Measurements from ENCODE around the gene WDR88. TPM values are rescaled to one million over a fixed set of nuclear protein-coding genes. Genes with fewer than 3 reads are reported as not detected.

WDR88 gene
- total and polyA plus RNA-seq, 2 of the 13 experiments (the other 11 are each of a cell fraction or from before 2014, with no cell fraction given), result not detected

DNA sequence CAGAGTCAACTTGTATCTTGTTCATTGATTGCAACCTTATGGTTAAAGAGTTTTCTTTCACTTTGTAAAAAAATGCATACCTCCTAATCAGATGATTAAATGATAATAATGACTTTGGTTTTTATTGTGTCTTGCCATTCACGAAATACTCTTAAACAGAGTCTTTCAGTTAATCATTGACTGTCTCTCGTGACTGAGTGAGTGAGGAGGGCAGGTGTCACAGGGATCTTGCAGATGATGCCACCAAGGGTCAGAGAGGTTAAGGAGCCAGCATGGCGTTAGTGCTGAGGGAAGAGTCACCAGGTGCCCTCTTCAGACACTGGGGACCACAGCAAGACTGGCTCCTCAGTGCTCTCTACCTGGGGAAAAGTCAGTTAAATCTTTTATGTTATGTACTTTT is 42.9 kb upstream of the WDR88 start:
- H3K4me3 ChIP-seq (replicated peaks in 1 of 3; ENCODE audit: insufficient read depth in 1 of 3, low read depth in 2 of 3, low read length in 3 of 3), result no peak overlapping the region
- FAIRE-seq (no peak), DNase-seq (ENCODE audit: low spot score) (no peak), ATAC-seq (no peak)
- H3K9ac ChIP-seq (ENCODE audit: insufficient read depth, low read depth, low read length), result no peak overlapping the region
- BruUV-seq (replicated peaks), result no TSS peak
- CTCF ChIA-PET (ENCODE audit: low intra/inter-chr PET ratio, low total read pairs), result no interaction called here
- H3K27ac ChIP-seq (ENCODE audit: extremely low read length, insufficient read depth, low read length), result no peak overlapping the region
- peaks cover 12% of the 10 kb centered on the region; the same call in 1 of the 2 replicates for H3K4me1 ChIP-seq (ENCODE audit: insufficient read depth, low read length)
- POLR2A ChIA-PET, result no interaction called here
- H3K4me2 ChIP-seq (ENCODE audit: low read depth, low read length), result no peak overlapping the region
- intact Hi-C loops (cut with micrococcal nuclease; ENCODE audit: unreplicated experiment) (no loop called here), in situ Hi-C loops (cut with HindIII; ENCODE audit: extremely low pct_ligation_motif_present, low pct_unique_long_range_greater_than_20kb) (no loop called here)
- TF ChIP-seq HOXD1 (CRISPR knock-in tag; IDR thresholded peaks at IDR 0.05), result no peak
- H2AFZ ChIP-seq (ENCODE audit: low read length), result no peak overlapping the region
- H3K27me3 ChIP-seq (ENCODE audit: control insufficient read depth in 1 of 2, insufficient read depth in 2 of 2, low read length in 2 of 2), result no peaks in the 10 kb centered on the region
- no peaks in the 10 kb centered on the region for H3K9me3 ChIP-seq (ENCODE audit: low read length)
- H4K20me1 ChIP-seq (ENCODE audit: insufficient read depth, low read length), result no peaks in the 10 kb centered on the region
- H3K36me3 ChIP-seq (replicated peaks in 1 of 2; ENCODE audit: control insufficient read depth in 1 of 2, insufficient read depth in 2 of 2, low read length in 2 of 2), result peaks cover 10 to 34% of the 10 kb centered on the region in 2 experiments
- WGBS (ENCODE audit: low lambda C conversion rate), result 79% methylated on average over 3 of the region's 3 CpGs
- no peaks in the 10 kb centered on the region for H3K79me2 ChIP-seq (ENCODE audit: insufficient read depth, low read length)

DNA sequence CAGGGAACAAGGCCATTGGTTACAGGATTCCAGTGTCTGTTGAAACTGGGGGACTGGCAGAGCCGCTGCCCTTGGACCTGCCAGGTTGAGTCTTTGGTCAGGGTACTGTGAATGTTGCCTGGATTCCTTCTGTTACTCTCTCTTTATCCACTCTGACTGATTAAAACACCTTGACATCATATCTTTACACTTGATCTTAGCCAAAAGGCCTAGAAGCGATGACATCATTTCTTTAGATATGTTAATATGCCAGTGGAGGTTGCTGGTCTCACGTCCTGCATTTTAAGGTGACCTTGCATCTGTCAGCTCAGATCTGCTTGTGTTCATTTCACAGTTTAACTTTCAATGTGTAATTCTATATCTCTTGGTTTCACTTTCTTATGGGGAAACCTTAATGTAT is 41.7 kb upstream of the WDR88 start:
- CTCF ChIA-PET (ENCODE audit: low intra/inter-chr PET ratio, low total read pairs), result no interaction called here
- no peak overlapping the region for H2AFZ ChIP-seq (ENCODE audit: low read length)
- TF ChIP-seq MXD4 (CRISPR knock-in tag; IDR thresholded peaks at IDR 0.05) (no peak), ZBTB38 (CRISPR knock-in tag; IDR thresholded peaks at IDR 0.05) (no peak), ATF7 (IDR thresholded peaks at IDR 0.05) (peak; percentile 95), ATF7 (CRISPR knock-in tag; IDR thresholded peaks at IDR 0.05) (no peak)
- no TSS peak for BruUV-seq (replicated peaks)
- H3K79me2 ChIP-seq (ENCODE audit: insufficient read depth, low read length), result no peaks in the 10 kb centered on the region
- H3K4me1 ChIP-seq (ENCODE audit: insufficient read depth, low read length), result 0 out of 2 replicates have a peak, but pooled peaks cover under 1% of the 10 kb centered on the region
- in situ Hi-C loops (cut with HindIII; ENCODE audit: extremely low pct_ligation_motif_present, low pct_unique_long_range_greater_than_20kb), result no loop called here
- no peaks in the 10 kb centered on the region for H3K9me3 ChIP-seq (ENCODE audit: low read length)
- POLR2A ChIA-PET, result no interaction called here
- intact Hi-C loops (cut with micrococcal nuclease; ENCODE audit: unreplicated experiment), result no loop called here
- no peak for ATAC-seq
- H3K27ac ChIP-seq (ENCODE audit: extremely low read length, insufficient read depth, low read length), result no peak overlapping the region
- no peak overlapping the region for H3K4me3 ChIP-seq (replicated peaks in 1 of 3; ENCODE audit: insufficient read depth in 1 of 3, low read depth in 2 of 3, low read length in 3 of 3)
- peaks cover 10 to 43% of the 10 kb centered on the region in 2 experiments for H3K36me3 ChIP-seq (replicated peaks in 1 of 2; ENCODE audit: control insufficient read depth in 1 of 2, insufficient read depth in 2 of 2, low read length in 2 of 2)
- no peak overlapping the region for H3K4me2 ChIP-seq (ENCODE audit: low read depth, low read length)
- no peaks in the 10 kb centered on the region for H4K20me1 ChIP-seq (ENCODE audit: insufficient read depth, low read length)
- no peaks in the 10 kb centered on the region for H3K27me3 ChIP-seq (ENCODE audit: control insufficient read depth in 1 of 2, insufficient read depth in 2 of 2, low read length in 2 of 2)
- no peak for FAIRE-seq
- DNase-seq (ENCODE audit: low spot score), result no peak
- 96% methylated on average over 3 of the region's 3 CpGs for WGBS (ENCODE audit: low lambda C conversion rate)
- H3K9ac ChIP-seq (ENCODE audit: insufficient read depth, low read depth, low read length), result no peak overlapping the region
